ENCODE data around the gene ARHGEF6. TPM values are rescaled to one million over a fixed set of nuclear protein-coding genes. Genes with fewer than 3 reads are reported as not detected.

ARHGEF6 gene
- total and polyA plus RNA-seq, 4 donors = 1.6 to 9.2 (median 4.2) TPM

- Histone ChIP-seq H3K4me1 (ENCODE audit: control insufficient read depth in 4 of 4, insufficient read depth in 4 of 4, low read length in 3 of 4) (no peaks in the 10 kb centered on the region), H3K9ac (ENCODE audit: low read depth in 1 of 2, low read length in 2 of 2) (no peak overlapping the region), H3K36me3 (ENCODE audit: control insufficient read depth in 4 of 4, insufficient read depth in 3 of 4, low read depth in 1 of 4, low read length in 3 of 4) (no peaks in the 10 kb centered on the region), H3K4me3 (ENCODE audit: low read depth in 1 of 3, low read length in 3 of 3) (no peak overlapping the region), H3K27ac (ENCODE audit: low read depth in 1 of 2, low read length in 2 of 2) (no peak overlapping the region), H3K9me3 (ENCODE audit: control insufficient read depth in 4 of 4, low read length in 3 of 4) (no peaks in the 10 kb centered on the region), H3K27me3 (ENCODE audit: control insufficient read depth in 4 of 4, insufficient read depth in 4 of 4, low read length in 3 of 4) (peaks cover 0 to 5% (median 0%) of the 10 kb centered on the region in 4 donors)
- no peak for DNase-seq (ENCODE audit: low spot score)
- 86% methylated on average over 3 of the region's 3 CpGs for WGBS
- no peak for TF ChIP-seq TAF1 (conservative IDR thresholded peaks at IDR 0.05)
- TF ChIP-seq FOXA1 (IDR thresholded peaks at IDR 0.05) = no peak
- no peak for TF ChIP-seq YY1 (IDR thresholded peaks at IDR 0.05)
- no peak for TF ChIP-seq ZBTB33 (IDR thresholded peaks at IDR 0.05)
- TF ChIP-seq JUND (IDR thresholded peaks at IDR 0.05) = no peak
- no peak for TF ChIP-seq NR2F2 (IDR thresholded peaks at IDR 0.05)
- no peak for TF ChIP-seq RAD21 (IDR thresholded peaks at IDR 0.05)
- TF ChIP-seq GABPA (IDR thresholded peaks at IDR 0.05 in 1 of 2, conservative IDR thresholded peaks at IDR 0.05 in 1 of 2) = no peak
- TF ChIP-seq CTCF (IDR thresholded peaks at IDR 0.05; ENCODE audit: low read depth, low read length, missing input control) = no peak
- TF ChIP-seq, protein P1, sequence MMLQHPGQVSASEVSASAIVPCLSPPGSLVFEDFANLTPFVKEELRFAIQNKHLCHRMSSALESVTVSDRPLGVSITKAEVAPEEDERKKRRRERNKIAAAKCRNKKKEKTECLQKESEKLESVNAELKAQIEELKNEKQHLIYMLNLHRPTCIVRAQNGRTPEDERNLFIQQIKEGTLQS (IDR thresholded peaks at IDR 0.05) = no peak
- TF ChIP-seq HNF4G (IDR thresholded peaks at IDR 0.05) = no peak
- TF ChIP-seq FOXA2 (IDR thresholded peaks at IDR 0.05) = no peak
- no peak for TF ChIP-seq REST (IDR thresholded peaks at IDR 0.05)
These were observed 2.7 kb downstream of the ARHGEF6 start for GRCh38 chrX:136778020-136778419.

DNA sequence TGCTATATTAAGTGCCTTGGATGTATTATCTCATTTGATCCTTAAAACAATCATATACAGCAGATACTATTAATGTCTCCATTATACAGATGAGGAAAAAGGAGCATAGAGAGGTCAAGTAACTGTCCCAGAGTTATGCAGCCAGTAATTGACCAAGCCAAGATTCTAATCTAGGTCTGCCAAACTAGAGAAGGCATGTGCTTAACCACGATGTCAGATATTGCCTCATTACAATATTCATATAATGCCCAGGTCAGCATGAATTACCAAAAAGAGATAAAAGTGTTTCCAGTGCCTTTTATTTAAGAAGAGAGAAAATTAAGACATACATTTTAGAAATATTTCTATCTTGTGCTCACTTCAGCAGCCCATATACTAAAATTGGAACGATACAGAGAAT lies 7.1 kb downstream of the ARHGEF6 start:
- Histone ChIP-seq H3K36me3 (ENCODE audit: control insufficient read depth in 4 of 4, insufficient read depth in 3 of 4, low read depth in 1 of 4, low read length in 3 of 4) (no peaks in the 10 kb centered on the region), H3K4me3 (ENCODE audit: low read depth in 1 of 3, low read length in 3 of 3) (no peak overlapping the region), H3K27me3 (ENCODE audit: control insufficient read depth in 4 of 4, insufficient read depth in 4 of 4, low read length in 3 of 4) (no peaks in the 10 kb centered on the region), H3K9ac (ENCODE audit: low read depth in 1 of 2, low read length in 2 of 2) (no peak overlapping the region), H3K27ac (ENCODE audit: low read depth in 1 of 2, low read length in 2 of 2) (no peak overlapping the region), H3K9me3 (ENCODE audit: control insufficient read depth in 4 of 4, low read length in 3 of 4) (no peaks in the 10 kb centered on the region), H3K4me1 (ENCODE audit: control insufficient read depth in 4 of 4, insufficient read depth in 4 of 4, low read length in 3 of 4) (no peaks in the 10 kb centered on the region)
- 76% methylated on average over 2 of the region's 2 CpGs for WGBS
- no peak for DNase-seq (ENCODE audit: low spot score)
- TF ChIP-seq TAF1 (conservative IDR thresholded peaks at IDR 0.05) = no peak
- TF ChIP-seq, protein P1 (IDR thresholded peaks at IDR 0.05) = no peak
- TF ChIP-seq JUND (IDR thresholded peaks at IDR 0.05) = no peak
- TF ChIP-seq HNF4A (conservative IDR thresholded peaks at IDR 0.05) = no peak
- no peak for TF ChIP-seq REST (IDR thresholded peaks at IDR 0.05)
- no peak for TF ChIP-seq ZBTB33 (IDR thresholded peaks at IDR 0.05)
- TF ChIP-seq YY1 (IDR thresholded peaks at IDR 0.05) = no peak
- no peak for TF ChIP-seq NR2F2 (IDR thresholded peaks at IDR 0.05)
- no peak for TF ChIP-seq HNF4G (IDR thresholded peaks at IDR 0.05)
- no peak for TF ChIP-seq EGR1 (IDR thresholded peaks at IDR 0.05; ENCODE audit: low read depth in 2 of 2)

Data from liver (tissue), 9 donors.